Stimulated activated CD4-positive, alpha-beta T cell treated with anti-CD3 and anti-CD28 coated beads, Interleukin-2, amount 100 ng/mL, for 24 hours (primary cell): Measurements from ENCODE around the gene LENEP.

Experiments
- DNase-seq, 2 donors: peaks; one replicate each; pipeline ENCODE4 v3.0.0-alpha.2; 2020

Gene LENEP

DNA sequence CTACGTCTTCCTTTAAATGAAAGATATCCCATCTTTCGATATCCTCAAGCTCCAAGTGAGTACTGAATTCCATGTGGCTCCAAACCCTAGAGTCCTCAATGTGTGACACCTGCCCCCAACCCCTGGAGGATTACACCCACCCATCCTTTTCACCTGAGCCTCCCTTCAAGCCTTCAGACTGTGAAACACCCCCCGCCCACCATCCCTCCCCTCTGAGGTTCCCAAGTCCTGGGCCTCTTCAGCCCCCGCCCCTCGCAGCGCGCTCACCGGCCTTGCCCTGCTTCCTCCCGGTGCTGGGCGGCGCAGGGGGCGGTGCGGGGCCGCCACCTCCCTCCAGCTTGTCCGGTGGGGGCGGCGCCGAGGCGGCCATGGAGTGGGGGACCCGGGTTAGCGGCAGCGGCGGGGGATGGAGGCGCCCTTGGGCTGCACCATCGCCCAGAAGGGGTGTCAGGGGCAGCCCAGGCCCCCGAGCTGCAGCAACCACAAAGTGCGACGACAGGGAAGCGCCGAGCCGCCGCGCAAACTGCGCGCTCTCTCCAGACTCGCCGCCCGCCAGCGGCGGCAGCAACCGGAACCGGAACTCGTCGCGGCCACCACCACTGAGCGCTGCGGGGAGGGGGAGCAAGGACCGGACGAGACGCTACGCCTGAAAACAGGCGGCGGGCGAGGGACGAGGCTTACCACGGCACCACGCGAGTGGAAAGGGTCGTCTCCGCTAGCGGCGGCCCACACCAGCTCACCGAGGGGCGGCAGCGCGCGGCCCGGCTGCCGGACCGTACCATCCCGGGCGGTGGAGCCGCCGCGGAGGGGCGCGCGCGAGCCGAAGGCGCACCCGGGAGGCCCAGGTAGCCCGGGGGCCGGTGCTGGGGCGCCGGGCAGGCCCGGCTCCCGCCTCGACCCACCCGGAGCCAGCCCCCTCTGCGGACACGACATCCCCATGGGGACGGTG lies 31.9 kb upstream of the LENEP start, which contains the start of gene PYGO2:
Gene PYGO2, minus strand, starts transcription at position 576 of the 949 bp plus-strand sequence. Its CDS starts 206 bp downstream, at position 370.
- DNase-seq: peak; percentile 84 to 89

GRCh38 chr1:154962156-154962749 lies 31.1 kb upstream of the LENEP start:
- no peak for DNase-seq

DNA sequence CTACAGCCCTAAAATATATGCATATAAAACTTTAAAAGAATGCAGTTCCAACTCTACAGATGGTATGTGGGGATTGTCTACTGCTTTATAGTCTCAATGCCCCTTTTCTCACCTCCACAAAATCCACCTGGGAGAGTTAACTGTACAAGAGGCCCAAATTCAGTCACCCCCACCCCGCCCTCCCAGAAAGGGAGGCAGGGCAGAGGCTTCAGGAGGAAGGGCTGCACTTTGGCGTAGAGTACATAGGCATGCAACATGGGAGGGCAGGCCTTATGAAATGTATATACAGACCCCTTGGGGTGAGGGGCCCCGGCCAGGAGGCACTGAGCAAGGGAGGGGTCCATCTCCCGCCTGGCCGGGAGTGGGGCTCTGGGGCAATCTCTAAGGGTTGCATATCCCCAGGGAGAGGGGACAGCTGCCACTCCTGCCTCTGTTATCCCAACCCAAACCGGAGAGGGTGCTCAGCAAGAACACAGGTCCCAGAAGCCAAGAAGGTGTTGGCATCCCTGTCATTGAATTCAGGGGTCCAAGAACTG lies 30.5 kb upstream of the LENEP start:
- no peak for DNase-seq

- no peak for DNase-seq
Measured at GRCh38 chr1:154963643-154964042, 29.7 kb upstream of the LENEP start.

- DNase-seq: no peak
Measured at GRCh38 chr1:154964359-154964758, 29.0 kb upstream of the LENEP start.

GRCh38 chr1:154966111-154966510 lies 27.3 kb upstream of the LENEP start:
- DNase-seq: no peak

DNA sequence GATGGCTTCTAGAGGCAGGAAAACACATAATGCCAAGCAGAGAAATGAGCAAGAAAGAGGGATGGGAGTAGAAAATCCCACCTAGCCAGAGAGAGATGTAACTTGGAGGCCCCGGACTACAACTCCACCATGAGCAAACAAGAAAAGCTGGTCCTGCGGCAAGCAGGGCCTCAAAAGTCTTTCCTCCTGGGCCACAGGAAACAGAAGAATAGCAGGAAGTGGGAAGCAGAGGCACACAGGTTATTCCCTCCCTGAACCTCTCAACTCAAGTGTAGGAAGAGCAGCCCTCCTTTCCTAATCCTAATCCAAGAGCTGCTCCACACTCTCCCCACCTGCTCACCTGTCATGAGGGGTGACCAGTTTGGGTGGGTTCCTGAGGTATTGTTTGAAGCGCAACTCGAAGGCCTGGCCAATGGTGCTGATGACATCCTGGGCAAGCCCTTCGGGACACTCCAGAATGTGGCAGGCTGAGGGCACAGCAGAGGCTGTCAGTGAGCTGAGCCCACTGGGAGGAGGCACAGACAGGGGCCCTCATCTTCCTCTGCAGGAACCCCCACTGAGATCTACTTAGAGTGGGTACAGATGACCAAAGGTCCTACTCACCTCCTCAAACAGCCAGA lies 25.9 kb upstream of the LENEP start:
- DNase-seq: no peak

GRCh38 chr1:154968731-154969130 lies 24.7 kb upstream of the LENEP start:
- no peak for DNase-seq

DNA sequence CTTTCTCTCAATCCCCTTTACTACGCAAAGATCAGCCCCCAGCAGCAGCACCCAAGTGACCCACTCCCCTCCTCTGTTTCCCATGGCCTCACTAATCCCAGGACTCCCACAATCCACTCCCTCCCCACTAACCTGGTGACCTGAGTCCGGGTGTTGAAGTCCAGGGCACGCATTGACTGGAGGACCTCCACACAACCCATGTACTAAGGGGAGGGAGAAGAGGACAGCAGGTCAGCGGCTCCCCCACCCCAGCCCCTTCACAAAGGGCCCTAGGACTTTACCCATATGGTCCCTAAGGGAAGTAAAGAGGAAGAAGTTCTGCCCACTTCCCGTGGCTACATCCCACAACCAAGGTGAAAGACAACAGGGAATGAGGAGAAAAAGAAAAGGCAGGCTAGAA lies 24.1 kb upstream of the LENEP start:
- no peak for DNase-seq

GRCh38 chr1:154969860-154970452 lies 23.4 kb upstream of the LENEP start:
- no peak for DNase-seq

DNA sequence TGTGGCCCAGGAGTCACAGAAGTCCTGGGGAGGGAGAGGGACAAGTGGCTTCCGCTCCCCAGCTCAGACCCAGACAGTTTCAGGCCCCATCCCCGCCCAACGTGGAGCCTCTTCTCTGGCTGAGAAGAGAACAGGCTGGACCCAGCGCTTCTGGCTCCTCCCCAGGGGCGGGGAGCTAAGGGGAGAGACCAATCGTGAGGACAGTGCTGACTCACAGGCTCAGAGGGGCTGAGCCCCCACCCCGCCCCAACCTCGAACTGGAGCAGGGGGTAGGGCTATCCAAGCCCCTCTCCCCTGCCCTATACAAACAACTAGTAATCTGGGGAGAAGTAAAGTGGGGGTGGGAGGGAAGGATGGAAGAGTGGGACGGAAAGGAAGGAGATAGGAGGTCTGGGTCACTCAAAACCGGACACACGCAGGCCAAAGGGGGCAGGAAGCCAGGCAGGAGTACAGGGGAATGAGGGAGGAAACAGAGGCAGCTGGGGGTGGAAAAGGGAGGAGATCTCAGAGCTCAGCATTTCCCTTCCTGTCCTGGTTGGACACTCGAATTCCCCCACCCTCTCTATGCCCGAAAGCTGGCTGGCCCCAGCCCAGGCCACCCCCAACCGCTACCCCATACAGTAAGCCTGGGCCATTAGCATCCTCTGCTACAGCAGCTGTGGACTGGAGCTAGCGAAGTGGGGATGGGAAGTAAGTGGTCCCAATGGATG lies 22.6 kb upstream of the LENEP start, which contains the start of gene SHC1:
Gene SHC1, minus strand, starts transcription at position 117 of the 710 bp plus-strand sequence. CDS start 221 bp downstream, outside the sequence.
- DNase-seq: peak; percentile 47 to 61

DNA sequence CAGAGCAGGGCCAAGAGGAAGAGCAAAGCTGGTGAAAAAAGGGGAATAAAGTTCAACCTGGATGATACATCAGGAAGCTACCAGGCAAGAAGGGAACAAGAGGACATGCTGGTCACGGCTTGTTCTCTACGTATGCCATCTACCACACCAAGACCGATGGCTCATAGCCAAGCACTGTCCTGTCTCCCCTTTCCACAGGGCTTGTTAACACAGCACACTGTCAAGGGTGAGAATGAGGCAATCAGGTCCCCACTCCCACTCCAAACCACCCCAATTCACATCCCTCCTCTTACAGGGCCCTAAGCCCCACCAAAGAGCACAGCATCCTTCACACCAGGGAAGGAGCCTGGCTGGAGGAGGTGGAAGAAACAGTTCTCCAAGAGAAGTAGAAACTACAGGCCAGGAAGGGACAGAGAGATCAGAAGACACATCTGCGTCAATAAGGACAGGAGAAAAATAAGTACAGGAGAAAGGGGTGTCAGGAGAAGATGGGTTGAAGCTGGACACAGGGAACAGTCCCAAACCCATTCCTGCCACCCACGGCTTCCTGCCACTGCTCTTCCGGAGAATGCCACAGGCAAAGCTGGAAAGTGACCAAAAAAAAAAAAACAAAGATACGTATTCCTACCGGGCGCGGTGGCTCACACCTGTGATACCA lies 21.9 kb upstream of the LENEP start:
- no peak for DNase-seq

- DNase-seq: no peak
Measured at GRCh38 chr1:154972213-154972516, 21.2 kb upstream of the LENEP start.

GRCh38 chr1:154972517-154973343 lies 20.7 kb upstream of the LENEP start:
- DNase-seq: no peak

DNA sequence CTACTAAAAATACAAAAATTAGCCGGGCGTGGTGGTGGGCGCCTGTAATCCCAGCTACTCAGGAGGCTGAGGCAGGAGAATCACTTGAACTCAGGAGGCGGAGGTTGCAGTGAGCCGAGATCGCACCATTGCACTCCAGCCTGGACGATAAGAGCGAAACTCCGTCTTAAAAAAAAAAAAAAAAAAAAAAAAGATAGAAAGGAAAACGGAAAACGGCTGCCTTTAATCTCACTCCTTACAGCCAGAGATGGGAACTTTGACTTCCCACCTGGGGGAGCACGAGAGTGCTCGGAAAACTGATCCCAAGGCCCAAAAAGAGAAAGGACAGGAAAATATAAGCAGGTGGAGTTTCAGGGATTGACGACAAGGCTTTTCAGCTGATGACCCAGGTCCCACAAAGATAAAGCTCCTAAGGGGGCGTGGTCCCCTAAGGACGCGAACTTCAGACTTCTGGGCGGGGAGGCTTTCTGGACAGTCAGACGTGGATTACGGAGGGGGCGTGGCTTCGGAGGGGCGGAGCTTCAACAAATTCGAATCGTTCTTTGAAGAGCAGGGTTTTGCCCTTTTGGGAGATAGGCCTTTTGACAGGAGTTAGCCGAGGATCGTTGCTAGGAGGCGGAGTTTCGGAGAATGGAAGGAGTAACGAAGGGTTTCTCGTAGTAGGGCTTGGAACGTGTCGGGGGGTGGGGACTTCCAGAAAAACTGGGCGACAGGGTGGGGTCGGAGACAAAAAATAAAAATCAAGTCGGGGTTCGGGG lies 19.9 kb upstream of the LENEP start:
- peak; percentile 94 to 97 for DNase-seq

DNA sequence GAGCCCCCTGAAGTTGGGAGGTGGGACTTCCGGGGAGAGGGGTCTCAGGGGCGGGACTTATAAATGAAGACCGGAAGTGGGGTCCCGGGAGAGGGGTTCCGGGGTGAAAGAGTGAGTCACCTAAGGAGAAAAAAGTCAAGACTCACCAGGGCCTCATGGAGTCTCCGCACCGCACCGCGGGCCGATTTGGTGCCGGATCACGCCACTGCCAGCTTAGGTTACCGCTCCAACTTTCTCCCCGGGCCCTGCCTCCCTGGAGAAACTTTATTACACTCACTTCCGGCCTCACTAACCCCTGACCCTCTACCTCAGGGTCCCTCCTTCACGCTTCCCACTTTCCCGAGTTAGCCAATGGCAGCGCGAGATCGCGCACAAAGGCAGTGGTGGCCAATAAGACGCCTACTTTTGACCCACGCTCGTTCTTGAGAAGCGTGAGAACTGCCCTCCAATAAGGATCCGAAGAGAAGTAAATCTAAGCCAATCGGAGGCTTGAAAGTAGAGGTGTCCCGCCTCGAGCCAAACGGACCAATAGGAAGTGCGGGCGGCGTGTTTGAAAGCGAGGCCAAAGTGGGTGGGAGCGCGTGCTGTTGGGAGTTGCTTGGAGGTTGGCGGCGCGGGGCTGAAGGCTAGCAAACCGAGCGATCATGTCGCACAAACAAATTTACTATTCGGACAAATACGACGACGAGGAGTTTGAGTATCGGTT lies 19.1 kb upstream of the LENEP start, which contains the start of gene CKS1B:
Gene CKS1B, plus strand, starts transcription at position 580 of the 706 bp plus-strand sequence. Its CDS starts 65 bp downstream, at position 645.
- DNase-seq: peak; percentile 94

DNA sequence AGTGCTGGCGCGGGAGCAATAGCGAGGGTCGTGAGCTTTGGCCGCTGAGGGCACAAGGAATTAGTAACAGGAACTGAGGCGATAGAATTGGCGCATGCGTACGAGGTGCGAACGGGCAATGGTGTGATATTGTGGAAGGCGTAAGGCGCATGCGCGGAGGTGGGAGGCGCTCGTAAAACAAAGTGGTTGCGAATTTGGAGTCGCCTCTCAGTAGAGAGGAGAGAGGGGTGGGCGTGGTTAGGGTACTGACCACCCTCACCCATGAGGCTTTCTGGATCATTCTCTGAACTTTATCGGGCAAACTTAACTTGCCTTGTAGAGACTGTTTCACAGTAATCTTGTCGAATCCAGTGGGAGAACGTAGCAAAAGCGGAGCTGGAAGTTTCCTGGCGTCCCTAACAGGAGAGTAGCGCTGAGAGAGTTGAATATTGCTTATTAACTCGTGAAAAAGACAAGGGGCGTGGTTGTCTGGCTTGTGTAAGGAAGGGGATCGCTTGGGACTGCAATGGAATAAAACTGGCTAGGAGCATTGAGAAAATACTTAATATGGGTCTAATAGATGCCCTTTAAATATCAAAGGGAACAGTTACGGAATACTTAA lies 18.5 kb upstream of the LENEP start:
- peak; percentile 93 to 94 for DNase-seq

GRCh38 chr1:154975409-154976059 lies 17.9 kb upstream of the LENEP start:
- peak; percentile 70 to 73 for DNase-seq
